Prostate gland (tissue), 2 donors: ENCODE data around the gene MSI1.
A peak's percentile ranks its signal among the peaks of the same experiment; 100 is the strongest.

ENCODE experiments used
- CTCF ChIP-seq, 4 experiments: fragments of 200-600 bp in 2 of 4; fragments of 450-650 bp in 2 of 4; sonication (generic) in 2 of 4; IDR thresholded peaks; 1 replicate in 3 of 4; 2 replicates in 1 of 4; pipeline ENCODE4 v1.5.1; 2016 to 2019; ENCODE audit warnings: antibody characterized with exemption in 4 of 4, mild to moderate bottlenecking in 2 of 4, moderate library complexity in 2 of 4
- POLR2A ChIP-seq: fragments of 450-650 bp; IDR thresholded peaks from one replicate; pipeline ENCODE4 v1.6.1; 2016; ENCODE audit warnings: antibody characterized with exemption, mild to moderate bottlenecking
- POLR2AphosphoS5 ChIP-seq: sonication (generic); formaldehyde crosslinking; IDR thresholded peaks from one replicate; pipeline ENCODE4 v1.6.1; 2017; ENCODE audit warnings: antibody characterized with exemption

DNA sequence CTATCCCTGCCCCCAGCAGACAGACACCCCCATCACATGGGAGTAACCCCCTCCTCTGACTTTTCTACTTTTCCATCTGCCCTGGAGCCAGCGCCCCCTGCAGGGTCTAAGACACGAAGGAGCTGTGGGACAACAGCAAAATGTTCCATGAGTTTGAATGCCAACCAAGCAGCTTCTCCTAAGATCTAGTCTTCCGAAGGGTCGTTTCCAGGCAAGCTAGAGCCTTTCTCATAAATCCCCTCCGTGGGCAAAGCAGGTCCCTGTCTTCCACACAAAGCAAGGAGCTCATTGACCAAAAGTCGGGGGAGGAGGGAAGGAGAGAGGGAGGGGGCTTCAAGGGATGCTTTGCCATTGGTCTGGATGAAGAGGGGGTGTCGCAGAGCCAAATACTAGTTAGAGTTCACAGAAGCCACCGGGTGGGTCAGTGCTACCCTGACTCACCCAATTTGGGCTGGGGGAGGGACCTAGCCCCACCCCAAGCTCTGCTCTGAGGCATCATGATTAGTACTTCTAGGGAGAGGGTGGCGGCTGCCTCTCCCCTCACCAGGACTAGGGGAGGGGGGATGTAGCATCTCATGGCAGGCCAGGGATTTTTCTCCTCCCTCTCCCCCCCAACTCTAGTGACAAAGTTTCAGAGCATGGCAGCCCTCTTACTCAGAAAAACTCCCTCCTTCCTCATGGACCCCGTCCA, 1.6 kb downstream of the MSI1 start:
- TF ChIP-seq POLR2AphosphoS5: no peak
- peak in 3 of 4 experiments; percentile 19 to 23 (median 21) for TF ChIP-seq CTCF (IDR thresholded peaks at IDR 0.05)
- TF ChIP-seq POLR2A: no peak
